ENCODE measurements around the gene KCTD20. TPM values are rescaled to one million over a fixed set of nuclear protein-coding genes. Genes with fewer than 3 reads are reported as not detected.

The KCTD20 gene
- total and polyA plus RNA-seq, 9 of the 15 experiments (the other 6 are each of a cell fraction or from before 2014, with no cell fraction given), result 28.9 to 160 (median 70.6) TPM

DNA sequence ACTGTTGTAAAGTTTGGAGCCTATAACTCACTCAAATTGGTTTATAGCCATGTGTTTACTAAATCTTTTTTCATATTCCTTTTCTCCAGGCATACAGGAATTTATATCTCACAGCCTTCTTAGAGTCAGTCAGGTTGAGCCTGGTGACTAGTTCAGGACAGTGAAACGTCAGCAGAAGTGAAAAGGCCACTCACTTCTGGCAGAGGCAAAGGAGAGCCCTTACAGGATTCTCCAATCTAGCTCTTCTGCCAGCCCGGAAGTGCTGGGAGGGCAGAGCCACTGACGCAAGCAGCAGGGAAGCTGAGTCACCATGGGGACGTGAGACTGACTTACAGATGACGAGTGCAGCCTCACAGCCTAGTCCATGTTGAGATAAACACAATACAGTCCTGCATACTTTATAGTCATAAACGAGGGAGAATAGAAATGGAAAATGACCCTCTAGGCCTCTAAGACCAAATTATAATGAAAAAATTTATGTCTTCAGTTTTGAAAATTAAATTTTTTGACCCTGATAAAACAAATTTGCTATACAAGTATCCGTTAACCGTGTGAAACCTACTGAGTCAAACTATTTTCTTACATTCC, 1.4 kb upstream of the KCTD20 start (continued):
- TF ChIP-seq NEUROD1 (IDR thresholded peaks at IDR 0.05; ENCODE audit: borderline replicate concordance, low read depth, low read length, partially characterized antibody) (no peak), MEIS2 (IDR thresholded peaks at IDR 0.05; ENCODE audit: partially characterized antibody) (peak; percentile 71), ID3 (CRISPR knock-in tag; IDR thresholded peaks at IDR 0.05) (no peak), ID3 (tag; IDR thresholded peaks at IDR 0.05) (no peak), MAFG (tag; conservative IDR thresholded peaks at IDR 0.05) (peak; percentile 94), THAP7 (CRISPR knock-in tag; IDR thresholded peaks at IDR 0.05) (no peak), ZBTB33 (CRISPR knock-in tag; IDR thresholded peaks at IDR 0.05) (peak; percentile 31; the same call in 1 of the 2 replicates), PHB (CRISPR knock-in tag; IDR thresholded peaks at IDR 0.05) (no peak), CCNT2 (IDR thresholded peaks at IDR 0.05; ENCODE audit: borderline replicate concordance, extremely low read depth, insufficient read length, low read depth, low read length) (peak; percentile 18), HOMEZ (CRISPR knock-in tag; IDR thresholded peaks at IDR 0.05) (no peak), SMARCA4 (IDR thresholded peaks at IDR 0.05) (peak; percentile 76), SREBF2 (CRISPR knock-in tag; IDR thresholded peaks at IDR 0.05) (no peak), SAFB (IDR thresholded peaks at IDR 0.05; ENCODE audit: borderline replicate concordance, low read depth, low read length) (no peak), IRF2 (CRISPR knock-in tag; IDR thresholded peaks at IDR 0.05) (no peak), KDM4B (IDR thresholded peaks at IDR 0.05; ENCODE audit: borderline replicate concordance in 2 of 2, low read depth in 1 of 2) (no peak), AFF4 (CRISPR knock-in tag; IDR thresholded peaks at IDR 0.05) (0 out of 2 replicates have a peak, but pooled peaks have one; percentile 50)
- TF ChIP-seq, protein P1, sequence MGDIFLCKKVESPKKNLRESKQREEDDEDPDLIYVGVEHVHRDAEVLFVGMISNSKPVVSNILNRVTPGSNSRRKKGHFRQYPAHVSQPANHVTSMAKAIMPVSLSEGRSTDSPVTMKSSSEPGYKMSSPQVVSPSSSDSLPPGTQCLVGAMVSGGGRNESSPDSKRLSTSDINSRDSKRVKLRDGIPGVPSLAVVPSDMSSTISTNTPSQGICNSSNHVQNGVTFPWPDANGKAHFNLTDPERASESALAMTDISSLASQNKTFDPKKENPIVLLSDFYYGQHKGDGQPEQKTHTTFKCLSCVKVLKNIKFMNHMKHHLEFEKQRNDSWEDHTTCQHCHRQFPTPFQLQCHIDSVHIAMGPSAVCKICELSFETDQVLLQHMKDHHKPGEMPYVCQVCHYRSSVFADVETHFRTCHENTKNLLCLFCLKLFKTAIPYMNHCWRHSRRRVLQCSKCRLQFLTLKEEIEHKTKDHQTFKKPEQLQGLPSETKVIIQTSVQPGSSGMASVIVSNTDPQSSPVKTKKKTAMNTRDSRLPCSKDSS (IDR thresholded peaks at IDR 0.05; ENCODE audit: low read depth, partially characterized antibody), result no peak
